Measurements from ENCODE around the gene OLFM4. TPM values are rescaled to one million over a fixed set of nuclear protein-coding genes. Genes with fewer than 3 reads are reported as not detected.

The OLFM4 gene
- total and polyA plus RNA-seq, 2 of the 8 experiments (the other 6 are each of a cell fraction or from before 2014, with no cell fraction given): not detected

- TF ChIP-seq TEAD4 (IDR thresholded peaks at IDR 0.05; ENCODE audit: low read depth, low read length) (no peak), E2F6 (IDR thresholded peaks at IDR 0.05) (no peak), RNF2 (IDR thresholded peaks at IDR 0.05; ENCODE audit: borderline replicate concordance, low read depth, low read length, missing control alignments, poor library complexity, severe bottlenecking) (no peak), POU5F1 (IDR thresholded peaks at IDR 0.05; ENCODE audit: low read depth, low read length) (no peak)
Measured at GRCh38 chr13:53028637-53029203, at the start of gene OLFM4 (continued).
